Activated T-helper 9 cell treated with anti-CD3 and anti-CD28 coated beads, Interleukin-2, amount 50 U/mL, for 16 hours (primary cell): ENCODE results near the gene TMEM200A.

Experiments
- DNase-seq: peaks from one replicate; pipeline ENCODE4 v3.0.0-alpha.2; 2020; ENCODE audit warnings: low read depth

TMEM200A gene

GRCh38 chr6:130425537-130425936 is 59.7 kb downstream of the TMEM200A start:
- no peak for DNase-seq

GRCh38 chr6:130426066-130426721 is 60.4 kb downstream of the TMEM200A start:
- DNase-seq: no peak

- no peak for DNase-seq
Observed at GRCh38 chr6:130431346-130431852, 65.6 kb downstream of the TMEM200A start.

DNA sequence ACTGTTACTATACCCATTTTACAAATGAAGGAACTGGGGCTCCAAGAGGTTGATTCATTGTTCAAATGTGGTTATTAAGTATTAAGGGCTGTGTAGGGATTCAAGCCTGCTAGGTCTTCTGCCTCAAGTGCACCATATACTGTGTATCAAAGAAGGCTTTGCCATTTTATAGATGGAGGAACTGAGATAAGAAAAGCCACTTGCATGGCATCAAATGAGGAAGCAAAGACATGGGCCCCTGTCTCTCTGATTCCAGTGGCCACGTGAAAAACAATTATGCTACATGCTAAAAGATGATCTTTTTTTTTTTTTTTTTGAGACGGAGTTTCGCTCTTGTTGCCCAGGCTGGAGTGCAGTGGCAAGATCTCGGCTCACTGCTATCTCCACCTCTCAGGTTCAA is 67.0 kb downstream of the TMEM200A start:
- no peak for DNase-seq

DNA sequence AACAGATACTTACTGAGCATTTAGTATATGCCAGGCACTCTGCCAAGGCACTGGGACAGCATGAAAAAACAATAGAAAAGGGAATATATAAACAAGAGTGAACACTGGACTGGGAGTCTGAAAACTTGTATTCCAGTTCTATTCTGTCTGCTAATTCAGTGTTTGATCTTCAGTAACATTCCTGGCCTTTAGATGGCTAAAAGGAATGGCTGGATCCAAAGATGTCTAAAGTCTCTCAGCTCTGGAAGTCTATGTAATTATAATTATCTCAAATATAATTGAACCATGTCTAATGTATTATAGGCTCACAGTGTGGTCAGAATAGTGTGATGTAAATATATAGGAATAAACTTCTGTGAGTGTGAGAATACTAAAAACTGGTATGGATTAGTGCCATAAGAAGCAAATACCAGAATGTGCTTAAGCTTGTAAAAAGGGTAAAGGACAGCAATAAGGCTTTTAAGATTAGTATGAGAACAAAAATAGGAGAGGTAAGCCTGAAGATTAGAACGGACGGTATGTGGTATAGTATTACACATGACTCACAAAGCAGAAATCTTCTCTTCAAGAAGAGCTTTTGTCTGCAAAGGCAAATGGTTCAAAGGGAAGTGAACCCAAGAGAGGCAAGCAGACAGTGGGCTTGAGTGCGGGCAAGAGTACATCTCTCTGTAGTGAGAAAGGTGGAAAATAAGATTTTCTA is 68.5 kb downstream of the TMEM200A start:
- DNase-seq: no peak

DNA sequence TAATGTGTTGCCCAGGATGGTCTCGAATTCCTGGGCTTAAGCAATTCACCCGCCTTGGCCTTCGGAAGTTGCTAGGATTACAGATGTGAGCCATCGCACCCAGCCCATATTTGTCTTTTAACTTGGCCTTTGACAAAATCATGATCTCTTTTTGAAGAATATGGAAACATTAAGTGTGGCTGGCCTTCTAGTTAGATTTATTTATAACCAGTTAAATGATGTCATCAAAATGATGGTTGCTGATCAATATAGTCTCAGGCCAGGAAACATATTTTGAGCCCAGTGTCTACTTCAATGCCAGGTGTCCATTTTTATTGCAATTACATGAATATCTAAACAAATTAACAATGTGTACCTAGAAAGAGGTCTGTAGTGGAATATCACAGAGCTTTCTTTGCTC is 69.4 kb downstream of the TMEM200A start:
- no peak for DNase-seq

DNA sequence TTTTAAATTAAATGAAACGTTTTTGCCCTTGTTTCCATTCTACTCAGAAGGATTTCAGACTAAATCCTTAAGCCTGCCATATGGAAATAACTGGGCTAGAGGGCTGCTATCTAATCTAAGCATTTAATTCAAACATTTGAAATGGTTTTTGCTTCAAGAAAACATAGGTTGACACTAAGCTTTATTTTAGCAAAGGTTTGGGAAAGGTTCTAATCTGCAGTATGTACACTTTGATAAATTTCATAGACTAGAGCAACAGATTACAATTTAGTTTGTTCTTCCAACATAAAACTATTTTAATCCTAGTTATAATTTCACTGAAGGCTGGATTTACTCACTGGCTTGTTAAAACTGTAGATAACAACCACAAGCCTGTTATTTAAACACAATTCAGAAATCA is 72.1 kb downstream of the TMEM200A start:
- DNase-seq: no peak

GRCh38 chr6:130447374-130447773 is 81.6 kb downstream of the TMEM200A start:
- DNase-seq: no peak

DNA sequence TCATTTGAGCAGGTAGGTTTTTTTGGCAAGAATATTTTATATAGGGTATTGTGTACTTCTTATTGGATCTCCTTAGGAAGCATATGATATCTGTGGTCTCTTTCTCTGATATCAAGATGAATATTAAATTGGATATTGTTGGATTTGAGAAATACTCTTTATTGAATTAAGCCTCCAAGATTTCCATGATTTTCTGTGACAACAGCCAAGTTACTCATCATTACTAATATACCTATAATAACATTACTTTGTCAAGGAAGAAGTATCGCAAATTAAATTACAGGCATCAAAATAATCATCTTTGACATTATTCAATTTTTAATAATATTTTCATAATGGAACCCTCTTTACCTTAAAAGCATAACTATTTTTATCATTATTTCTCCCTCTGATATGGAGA is 86.5 kb downstream of the TMEM200A start:
- no peak for DNase-seq

- DNase-seq: no peak
Observed at GRCh38 chr6:130453230-130453629, 87.4 kb downstream of the TMEM200A start.

- DNase-seq: no peak
Observed at GRCh38 chr6:130457605-130458004, 91.8 kb downstream of the TMEM200A start.

- DNase-seq: no peak
Observed at GRCh38 chr6:130459316-130459715, 93.5 kb downstream of the TMEM200A start.

GRCh38 chr6:130460934-130461333 is 95.1 kb downstream of the TMEM200A start:
- no peak for DNase-seq

DNA sequence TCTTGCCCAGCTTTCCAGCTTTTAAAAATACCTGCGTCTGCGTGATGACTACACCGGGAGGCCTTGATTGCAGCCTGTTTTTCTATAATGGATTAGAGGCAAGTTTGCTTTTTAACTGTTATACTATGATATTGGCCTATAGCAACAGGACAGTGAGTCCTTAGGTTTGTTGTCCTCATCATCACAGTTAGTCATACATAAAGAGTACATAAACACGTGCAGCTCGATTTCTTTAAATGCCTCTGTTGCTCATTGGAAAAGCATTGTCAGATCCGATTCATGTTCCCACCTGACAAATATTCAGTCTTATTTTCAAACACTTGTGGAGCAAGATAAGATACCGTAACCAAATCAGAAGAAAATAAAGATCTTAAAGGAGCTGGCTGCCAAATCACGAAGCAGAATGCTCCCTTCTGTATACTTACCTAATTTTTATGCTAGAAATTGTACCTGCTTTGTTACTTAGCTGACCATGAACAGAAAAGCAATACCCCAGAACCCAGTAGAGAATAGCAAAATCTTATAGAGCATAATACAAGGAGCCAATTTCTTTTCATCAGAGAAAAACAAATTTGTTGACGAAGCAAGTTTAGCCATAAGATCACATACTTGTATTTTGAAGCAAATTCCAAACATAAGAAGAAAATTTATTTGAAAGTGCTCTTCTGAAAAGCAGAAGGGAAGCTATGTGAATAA is 100.4 kb downstream of the TMEM200A start:
- DNase-seq: no peak

GRCh38 chr6:130466748-130467061 is 100.9 kb downstream of the TMEM200A start:
- no peak for DNase-seq

DNA sequence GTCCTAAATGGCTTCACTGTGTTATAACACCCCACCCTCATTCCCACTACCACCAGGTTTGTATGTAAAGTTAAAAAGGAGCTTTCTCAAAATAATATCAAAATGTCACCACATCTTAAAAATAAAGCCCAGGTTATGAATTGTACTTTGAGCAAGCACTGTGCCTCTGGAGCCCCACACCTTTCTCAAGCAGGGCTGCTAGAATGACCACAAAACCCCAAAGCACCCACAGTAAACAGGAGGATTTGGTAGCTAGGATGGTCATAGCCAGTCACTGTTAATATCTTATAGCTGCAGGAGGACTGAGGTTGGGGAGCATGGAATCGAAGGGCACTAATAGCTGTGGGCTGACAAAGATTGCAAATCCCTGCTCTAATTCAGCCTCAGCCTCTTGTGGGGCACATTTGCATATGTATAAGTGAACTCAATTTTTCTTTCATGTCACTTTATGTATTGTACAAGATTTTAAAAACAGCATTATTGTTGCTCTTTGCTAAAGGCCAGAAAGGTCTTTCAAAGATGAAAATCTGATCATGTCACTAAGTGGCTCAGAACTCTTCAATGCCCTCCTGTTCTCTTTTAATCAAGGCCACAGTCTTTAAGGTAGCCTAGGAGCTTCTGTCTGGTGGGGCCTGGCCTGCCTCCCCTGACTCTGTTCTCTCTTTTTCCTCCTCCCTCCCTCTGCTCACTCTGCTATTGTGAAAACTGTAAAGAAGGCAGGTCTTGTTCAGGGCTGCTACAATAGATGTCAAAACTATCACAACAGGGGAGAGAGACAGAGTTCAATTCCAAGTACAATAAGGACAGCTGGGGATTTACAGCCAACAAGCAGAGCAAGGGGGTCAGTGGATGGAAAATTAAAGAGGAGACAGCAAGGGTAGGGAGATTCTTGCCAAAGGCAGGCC is 101.6 kb downstream of the TMEM200A start:
- no peak for DNase-seq

DNA sequence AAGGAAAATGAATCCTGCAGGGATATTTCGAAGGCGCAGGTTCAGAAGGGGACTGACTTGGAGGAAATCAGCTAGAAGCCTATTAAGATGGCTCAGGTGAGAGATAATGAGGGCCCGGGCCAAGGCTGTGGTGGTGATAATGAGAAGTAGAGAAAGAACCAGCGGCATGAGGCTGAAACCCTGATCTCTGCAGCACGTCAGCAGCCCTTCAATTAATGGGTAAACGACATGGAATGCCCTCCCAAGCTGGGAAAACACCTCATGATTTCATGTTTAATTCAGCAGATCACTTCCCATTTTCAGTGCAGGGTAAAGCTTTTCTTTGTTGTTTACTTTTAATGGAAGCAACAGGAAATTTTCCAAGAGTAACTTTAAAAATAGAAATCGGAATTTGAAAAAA is 104.9 kb downstream of the TMEM200A start:
- no peak for DNase-seq

DNA sequence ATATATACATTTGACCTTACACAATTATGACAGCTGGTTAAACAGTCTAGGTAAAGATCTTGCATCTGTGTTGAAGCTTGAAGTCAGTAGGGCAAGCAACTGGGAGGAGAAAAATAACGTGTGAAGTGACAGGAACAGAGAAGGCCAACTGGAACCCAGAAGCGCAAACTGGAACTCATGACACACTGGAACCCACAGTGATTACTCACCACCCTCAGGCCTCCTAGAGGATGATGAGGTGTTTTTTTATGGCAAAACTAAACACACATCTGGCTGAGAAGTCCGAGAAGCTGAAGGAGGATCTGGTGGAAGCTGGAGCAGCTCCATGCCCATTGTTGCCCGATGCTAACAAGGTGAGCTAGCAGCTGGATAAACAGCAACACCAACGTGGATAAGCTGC is 108.1 kb downstream of the TMEM200A start:
- DNase-seq: no peak

GRCh38 chr6:130482645-130483390 is 117.0 kb downstream of the TMEM200A start:
- DNase-seq: no peak

- no peak for DNase-seq
Observed at GRCh38 chr6:130485870-130486269, 120.1 kb downstream of the TMEM200A start.

GRCh38 chr6:130486417-130486816 is 120.6 kb downstream of the TMEM200A start:
- no peak for DNase-seq

DNA sequence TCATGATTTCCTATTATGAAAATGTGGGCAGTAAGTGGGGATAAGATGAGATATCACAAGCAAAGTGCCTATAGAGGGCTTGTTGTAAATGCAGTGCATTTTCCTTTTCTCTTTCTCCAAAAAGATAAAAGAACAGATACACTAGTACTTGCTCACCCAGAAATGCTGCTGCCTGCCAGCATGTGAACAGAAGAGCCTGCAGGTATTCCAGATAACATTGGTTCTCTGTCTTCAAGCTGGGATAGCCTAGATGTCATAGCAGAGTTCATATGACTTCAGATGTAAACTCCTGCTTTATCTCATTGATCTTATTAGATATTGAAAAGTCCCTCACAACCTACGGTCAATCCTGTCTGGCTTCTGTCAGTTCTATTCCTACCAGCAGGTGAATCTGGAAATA is 123.7 kb downstream of the TMEM200A start:
- no peak for DNase-seq
